GM12878 (cell line): ENCODE measurements around the gene HS1BP3.

Experiments
- EP300 ChIP-seq, 2 experiments: fragments of 150-350 bp in 1 of 2; IDR thresholded peaks; 2 replicates each; pipeline ENCODE4 v1.6.1; 2011 to 2012; ENCODE audit warnings: low read depth in 2 of 2, low read length in 2 of 2, borderline replicate concordance in 1 of 2, improper control_type of control experiment in 1 of 2, inconsistent platforms in 1 of 2; ENCODE audit not compliant: control insufficient read depth in 1 of 2
- POLR2AphosphoS5 ChIP-seq: IDR thresholded peaks from 2 replicates; pipeline ENCODE4 v1.6.1; 2011; ENCODE audit warnings: mild to moderate bottlenecking, low read length, inconsistent platforms
- STAT1 ChIP-seq: fragments of 450-650 bp; conservative IDR thresholded peaks from 2 replicates; pipeline ENCODE4 v1.6.1; 2014; ENCODE audit warnings: antibody characterized with exemption, mild to moderate bottlenecking
- WRNIP1 ChIP-seq: IDR thresholded peaks from 2 replicates; pipeline ENCODE4 v1.6.1; 2011; ENCODE audit warnings: low read depth, low read length, improper control_type of control experiment, borderline replicate concordance
- ZNF24 ChIP-seq: fragments of 450-650 bp; IDR thresholded peaks from 2 replicates; pipeline ENCODE4 v1.6.1; 2017; ENCODE audit warnings: antibody characterized with exemption, mild to moderate bottlenecking
- TF ChIP-seq, protein P1 (sequence below): fragments of 450-650 bp; formaldehyde crosslinking; IDR thresholded peaks from 2 replicates; pipeline ENCODE4 v1.4.0; 2020; ENCODE audit warnings: mild to moderate bottlenecking, moderate library complexity
- TF ChIP-seq, protein P2 (sequence below), 3 experiments: IDR thresholded peaks in 2 of 3; conservative IDR thresholded peaks in 1 of 3; 2 replicates each; pipeline ENCODE4 v1.5.1; 2011; ENCODE audit warnings: low read depth in 3 of 3, low read length in 3 of 3, mild to moderate bottlenecking in 3 of 3, control low read depth in 2 of 3, moderate library complexity in 2 of 3, inconsistent platforms in 1 of 3, mixed read lengths in 1 of 3; ENCODE audit not compliant: control insufficient read depth in 2 of 3, insufficient read depth in 1 of 3; ENCODE audit errors: extremely low read depth in 1 of 3

DNA sequence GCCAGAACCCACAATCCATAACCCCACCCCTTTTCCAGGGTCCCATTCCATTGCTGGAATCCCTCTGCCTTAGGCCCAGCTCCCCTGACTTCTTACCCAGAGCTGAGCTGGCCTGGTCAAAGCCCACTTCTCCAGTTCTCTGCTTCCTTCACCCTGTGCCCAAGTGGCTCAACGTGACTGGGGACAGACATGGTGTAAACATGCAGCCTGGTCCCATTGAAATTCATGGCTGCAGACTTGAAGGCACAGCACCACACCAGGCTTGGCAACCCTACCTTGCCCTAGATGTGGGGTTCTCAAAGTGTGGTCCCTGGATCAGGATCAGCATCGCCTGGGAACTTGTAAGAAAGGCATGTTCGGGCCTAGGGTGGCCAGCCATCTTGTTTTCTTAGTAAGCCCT lies 3.7 kb downstream of the HS1BP3 start:
- TF ChIP-seq WRNIP1 = no peak
- TF ChIP-seq, protein P1, sequence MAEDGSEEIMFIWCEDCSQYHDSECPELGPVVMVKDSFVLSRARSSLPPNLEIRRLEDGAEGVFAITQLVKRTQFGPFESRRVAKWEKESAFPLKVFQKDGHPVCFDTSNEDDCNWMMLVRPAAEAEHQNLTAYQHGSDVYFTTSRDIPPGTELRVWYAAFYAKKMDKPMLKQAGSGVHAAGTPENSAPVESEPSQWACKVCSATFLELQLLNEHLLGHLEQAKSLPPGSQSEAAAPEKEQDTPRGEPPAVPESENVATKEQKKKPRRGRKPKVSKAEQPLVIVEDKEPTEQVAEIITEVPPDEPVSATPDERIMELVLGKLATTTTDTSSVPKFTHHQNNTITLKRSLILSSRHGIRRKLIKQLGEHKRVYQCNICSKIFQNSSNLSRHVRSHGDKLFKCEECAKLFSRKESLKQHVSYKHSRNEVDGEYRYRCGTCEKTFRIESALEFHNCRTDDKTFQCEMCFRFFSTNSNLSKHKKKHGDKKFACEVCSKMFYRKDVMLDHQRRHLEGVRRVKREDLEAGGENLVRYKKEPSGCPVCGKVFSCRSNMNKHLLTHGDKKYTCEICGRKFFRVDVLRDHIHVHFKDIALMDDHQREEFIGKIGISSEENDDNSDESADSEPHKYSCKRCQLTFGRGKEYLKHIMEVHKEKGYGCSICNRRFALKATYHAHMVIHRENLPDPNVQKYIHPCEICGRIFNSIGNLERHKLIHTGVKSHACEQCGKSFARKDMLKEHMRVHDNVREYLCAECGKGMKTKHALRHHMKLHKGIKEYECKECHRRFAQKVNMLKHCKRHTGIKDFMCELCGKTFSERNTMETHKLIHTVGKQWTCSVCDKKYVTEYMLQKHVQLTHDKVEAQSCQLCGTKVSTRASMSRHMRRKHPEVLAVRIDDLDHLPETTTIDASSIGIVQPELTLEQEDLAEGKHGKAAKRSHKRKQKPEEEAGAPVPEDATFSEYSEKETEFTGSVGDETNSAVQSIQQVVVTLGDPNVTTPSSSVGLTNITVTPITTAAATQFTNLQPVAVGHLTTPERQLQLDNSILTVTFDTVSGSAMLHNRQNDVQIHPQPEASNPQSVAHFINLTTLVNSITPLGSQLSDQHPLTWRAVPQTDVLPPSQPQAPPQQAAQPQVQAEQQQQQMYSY (CRISPR knock-in tag) = no peak
- TF ChIP-seq, protein P2, sequence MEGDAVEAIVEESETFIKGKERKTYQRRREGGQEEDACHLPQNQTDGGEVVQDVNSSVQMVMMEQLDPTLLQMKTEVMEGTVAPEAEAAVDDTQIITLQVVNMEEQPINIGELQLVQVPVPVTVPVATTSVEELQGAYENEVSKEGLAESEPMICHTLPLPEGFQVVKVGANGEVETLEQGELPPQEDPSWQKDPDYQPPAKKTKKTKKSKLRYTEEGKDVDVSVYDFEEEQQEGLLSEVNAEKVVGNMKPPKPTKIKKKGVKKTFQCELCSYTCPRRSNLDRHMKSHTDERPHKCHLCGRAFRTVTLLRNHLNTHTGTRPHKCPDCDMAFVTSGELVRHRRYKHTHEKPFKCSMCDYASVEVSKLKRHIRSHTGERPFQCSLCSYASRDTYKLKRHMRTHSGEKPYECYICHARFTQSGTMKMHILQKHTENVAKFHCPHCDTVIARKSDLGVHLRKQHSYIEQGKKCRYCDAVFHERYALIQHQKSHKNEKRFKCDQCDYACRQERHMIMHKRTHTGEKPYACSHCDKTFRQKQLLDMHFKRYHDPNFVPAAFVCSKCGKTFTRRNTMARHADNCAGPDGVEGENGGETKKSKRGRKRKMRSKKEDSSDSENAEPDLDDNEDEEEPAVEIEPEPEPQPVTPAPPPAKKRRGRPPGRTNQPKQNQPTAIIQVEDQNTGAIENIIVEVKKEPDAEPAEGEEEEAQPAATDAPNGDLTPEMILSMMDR (IDR thresholded peaks at IDR 0.05 in 2 of 3, conservative IDR thresholded peaks at IDR 0.05 in 1 of 3; ENCODE audit: control insufficient read depth in 2 of 3, extremely low read depth in 1 of 3, insufficient read depth in 1 of 3, low read depth in 3 of 3, low read length in 3 of 3) = no peak
- no peak for TF ChIP-seq ZNF24
- TF ChIP-seq EP300 (IDR thresholded peaks at IDR 0.05; ENCODE audit: borderline replicate concordance in 1 of 2, control insufficient read depth in 1 of 2, low read depth in 2 of 2, low read length in 2 of 2) = no peak
- TF ChIP-seq POLR2AphosphoS5 = no peak
- TF ChIP-seq STAT1 = no peak
